ENCODE measurements around the gene SLAMF8. TPM values are rescaled to one million over a fixed set of nuclear protein-coding genes. Genes with fewer than 3 reads are reported as not detected.

SLAMF8 gene
- total RNA-seq, 2 donors from 2014 or later: 0.30 to 1.2 TPM

- Mint-ChIP-seq H3K27me3 (no peaks in the 10 kb centered on the region), H3K36me3 (ENCODE audit: low read depth) (no peaks in the 10 kb centered on the region), H3K4me1 (peaks cover 9% of the 10 kb centered on the region), H3K27ac (no peak overlapping the region), H3K9me3 (no peaks in the 10 kb centered on the region), H3K4me3 (no peak overlapping the region)
- ATAC-seq (replicated peaks): no peak
Measured at GRCh38 chr1:159866066-159866465, 39.4 kb downstream of the SLAMF8 start.

- Mint-ChIP-seq H3K4me1 (peaks cover 9% of the 10 kb centered on the region), H3K9me3 (no peaks in the 10 kb centered on the region), H3K27ac (no peak overlapping the region), H3K27me3 (no peaks in the 10 kb centered on the region), H3K36me3 (ENCODE audit: low read depth) (no peaks in the 10 kb centered on the region), H3K4me3 (no peak overlapping the region)
- no peak for ATAC-seq (replicated peaks)
Measured at GRCh38 chr1:159866905-159867663, 40.4 kb downstream of the SLAMF8 start.

GRCh38 chr1:159867664-159868026 is 41.0 kb downstream of the SLAMF8 start:
- no peak for ATAC-seq (replicated peaks)
- Mint-ChIP-seq H3K4me3 (no peak overlapping the region), H3K27me3 (no peaks in the 10 kb centered on the region)

GRCh38 chr1:159868766-159869165 is 42.1 kb downstream of the SLAMF8 start:
- no peak overlapping the region for H3K4me3 Mint-ChIP-seq
- H3K27me3 Mint-ChIP-seq: no peaks in the 10 kb centered on the region
- H3K36me3 Mint-ChIP-seq (ENCODE audit: low read depth): no peaks in the 10 kb centered on the region
- H3K9me3 Mint-ChIP-seq: no peaks in the 10 kb centered on the region
- H3K27ac Mint-ChIP-seq: no peak overlapping the region
- ATAC-seq (replicated peaks): no peak
- peaks cover 9% of the 10 kb centered on the region for H3K4me1 Mint-ChIP-seq

More at GRCh38 chr1:159867664-159868026, 41.0 kb downstream of the SLAMF8 start:
- H3K4me1 Mint-ChIP-seq: peaks cover 9% of the 10 kb centered on the region
- H3K36me3 Mint-ChIP-seq (ENCODE audit: low read depth): no peaks in the 10 kb centered on the region
- H3K9me3 Mint-ChIP-seq: no peaks in the 10 kb centered on the region
- no peak overlapping the region for H3K27ac Mint-ChIP-seq

GRCh38 chr1:159869173-159869572 is 42.5 kb downstream of the SLAMF8 start:
- H3K4me3 Mint-ChIP-seq: no peak overlapping the region
- ATAC-seq (replicated peaks): peak; percentile 90
- H3K9me3 Mint-ChIP-seq: no peaks in the 10 kb centered on the region
- no peaks in the 10 kb centered on the region for H3K36me3 Mint-ChIP-seq (ENCODE audit: low read depth)
- H3K27me3 Mint-ChIP-seq: no peaks in the 10 kb centered on the region
- H3K27ac Mint-ChIP-seq: no peak overlapping the region
- peaks cover 9% of the 10 kb centered on the region for H3K4me1 Mint-ChIP-seq

GRCh38 chr1:159869607-159870006 is 42.9 kb downstream of the SLAMF8 start:
- no peaks in the 10 kb centered on the region for H3K36me3 Mint-ChIP-seq (ENCODE audit: low read depth)
- H3K4me3 Mint-ChIP-seq: no peak overlapping the region
- no peak overlapping the region for H3K27ac Mint-ChIP-seq
- H3K9me3 Mint-ChIP-seq: no peaks in the 10 kb centered on the region
- no peak for ATAC-seq (replicated peaks)
- H3K4me1 Mint-ChIP-seq: peaks cover 9% of the 10 kb centered on the region
- no peaks in the 10 kb centered on the region for H3K27me3 Mint-ChIP-seq

- ATAC-seq (replicated peaks): no peak
- H3K27ac Mint-ChIP-seq: peak overlapping the region; percentile 46
- H3K36me3 Mint-ChIP-seq (ENCODE audit: low read depth): no peaks in the 10 kb centered on the region
- H3K9me3 Mint-ChIP-seq: no peaks in the 10 kb centered on the region
- no peaks in the 10 kb centered on the region for H3K27me3 Mint-ChIP-seq
- H3K4me3 Mint-ChIP-seq: no peak overlapping the region
- H3K4me1 Mint-ChIP-seq: peaks cover 9% of the 10 kb centered on the region
Measured at GRCh38 chr1:159870704-159871103, 44.0 kb downstream of the SLAMF8 start.

- Mint-ChIP-seq H3K27me3 (no peaks in the 10 kb centered on the region), H3K9me3 (no peaks in the 10 kb centered on the region), H3K27ac (no peak overlapping the region), H3K36me3 (ENCODE audit: low read depth) (no peaks in the 10 kb centered on the region), H3K4me3 (no peak overlapping the region), H3K4me1 (no peaks in the 10 kb centered on the region)
- ATAC-seq (replicated peaks): no peak
Measured at GRCh38 chr1:159872891-159873290, 46.2 kb downstream of the SLAMF8 start.

GRCh38 chr1:159873530-159874143 is 47.0 kb downstream of the SLAMF8 start:
- Mint-ChIP-seq H3K9me3 (no peaks in the 10 kb centered on the region), H3K27me3 (no peaks in the 10 kb centered on the region), H3K36me3 (ENCODE audit: low read depth) (no peaks in the 10 kb centered on the region), H3K4me1 (no peaks in the 10 kb centered on the region), H3K4me3 (no peak overlapping the region), H3K27ac (no peak overlapping the region)
- no peak for ATAC-seq (replicated peaks)

- no peak for ATAC-seq (replicated peaks)
- H3K27me3 Mint-ChIP-seq: no peaks in the 10 kb centered on the region
- no peaks in the 10 kb centered on the region for H3K9me3 Mint-ChIP-seq
- H3K27ac Mint-ChIP-seq: no peak overlapping the region
- no peak overlapping the region for H3K4me3 Mint-ChIP-seq
- H3K36me3 Mint-ChIP-seq (ENCODE audit: low read depth): no peaks in the 10 kb centered on the region
- no peaks in the 10 kb centered on the region for H3K4me1 Mint-ChIP-seq
Measured at GRCh38 chr1:159877695-159878444, 51.2 kb downstream of the SLAMF8 start.

- H3K27ac Mint-ChIP-seq: no peak overlapping the region
- H3K27me3 Mint-ChIP-seq: no peaks in the 10 kb centered on the region
- no peaks in the 10 kb centered on the region for H3K4me1 Mint-ChIP-seq
- H3K9me3 Mint-ChIP-seq: no peaks in the 10 kb centered on the region
- H3K4me3 Mint-ChIP-seq: no peak overlapping the region
- ATAC-seq (replicated peaks): no peak
- H3K36me3 Mint-ChIP-seq (ENCODE audit: low read depth): no peaks in the 10 kb centered on the region
Measured at GRCh38 chr1:159879136-159879535, 52.5 kb downstream of the SLAMF8 start.

- Mint-ChIP-seq H3K9me3 (no peaks in the 10 kb centered on the region), H3K36me3 (ENCODE audit: low read depth) (no peaks in the 10 kb centered on the region), H3K27me3 (no peaks in the 10 kb centered on the region), H3K4me1 (no peaks in the 10 kb centered on the region), H3K4me3 (no peak overlapping the region), H3K27ac (no peak overlapping the region)
- no peak for ATAC-seq (replicated peaks)
Measured at GRCh38 chr1:159879977-159880376, 53.3 kb downstream of the SLAMF8 start.

- H3K27me3 Mint-ChIP-seq: no peaks in the 10 kb centered on the region
- H3K4me3 Mint-ChIP-seq: no peak overlapping the region
Measured at GRCh38 chr1:159880430-159880829, 53.8 kb downstream of the SLAMF8 start.

GRCh38 chr1:159881622-159882526 is 55.2 kb downstream of the SLAMF8 start:
- peak; percentile 75 for ATAC-seq (replicated peaks)
- H3K4me3 Mint-ChIP-seq: no peak overlapping the region

More at GRCh38 chr1:159880430-159880829, 53.8 kb downstream of the SLAMF8 start:
- H3K27ac Mint-ChIP-seq: no peak overlapping the region
- H3K9me3 Mint-ChIP-seq: no peaks in the 10 kb centered on the region
- H3K4me1 Mint-ChIP-seq: no peaks in the 10 kb centered on the region
- no peak for ATAC-seq (replicated peaks)
- H3K36me3 Mint-ChIP-seq (ENCODE audit: low read depth): no peaks in the 10 kb centered on the region

More at GRCh38 chr1:159881622-159882526, 55.2 kb downstream of the SLAMF8 start:
- Mint-ChIP-seq H3K27ac (no peak overlapping the region), H3K9me3 (no peaks in the 10 kb centered on the region), H3K36me3 (ENCODE audit: low read depth) (no peaks in the 10 kb centered on the region), H3K4me1 (no peaks in the 10 kb centered on the region), H3K27me3 (no peaks in the 10 kb centered on the region)

Measured in activated T-helper 17 cell treated with anti-CD3 and anti-CD28 coated beads, Interleukin-2, amount 50 U/mL, for 72 hours (primary cell).